Skeletal muscle satellite cell (primary cell): Measurements from ENCODE around the gene TNNI2.
"Not testable (repeated sequence)": the region's sequence is repeated elsewhere in the genome, so short reads cannot be mapped to it uniquely, and the experiment has no call there.

ENCODE experiments used
- H3K27me3 ChIP-seq: 2 replicates; pipeline ENCODE4 v1.7.0; 2013; ENCODE audit warnings: low read length; ENCODE audit not compliant: control insufficient read depth, insufficient read depth
- H3K36me3 ChIP-seq: 2 replicates; pipeline ENCODE4 v1.7.0; 2013; ENCODE audit warnings: mild to moderate bottlenecking, control low read depth, low read length; ENCODE audit not compliant: insufficient read depth
- H3K4me1 ChIP-seq: 2 replicates; pipeline ENCODE4 v1.7.0; 2013; ENCODE audit warnings: low read length; ENCODE audit not compliant: control insufficient read depth, insufficient read depth
- H3K4me2 ChIP-seq: 2 replicates; pipeline ENCODE4 v1.7.0; 2013; ENCODE audit warnings: mild to moderate bottlenecking, low read length
- H3K4me3 ChIP-seq: 2 replicates; pipeline ENCODE4 v1.7.0; 2013; ENCODE audit warnings: low read length
- H3K9ac ChIP-seq: 2 replicates; pipeline ENCODE4 v1.7.0; 2013; ENCODE audit warnings: mild to moderate bottlenecking, low read depth, low read length, moderate library complexity
- H3K9me3 ChIP-seq: replicated peaks from 2 replicates; pipeline ENCODE4 v1.7.0; 2013; ENCODE audit warnings: mild to moderate bottlenecking, control low read depth, low read length

TNNI2 gene

GRCh38 chr11:1812274-1812673 lies 26.5 kb upstream of the TNNI2 start:
- Histone ChIP-seq H3K4me2 (no peak overlapping the region), H3K27me3 (peaks cover 38% of the 10 kb centered on the region), H3K4me3 (no peak overlapping the region), H3K36me3 (no peaks in the 10 kb centered on the region), H3K9me3 (peaks cover 4% of the 10 kb centered on the region), H3K9ac (no peak overlapping the region), H3K4me1 (no peaks in the 10 kb centered on the region)

- Histone ChIP-seq H3K4me1 (no peaks in the 10 kb centered on the region), H3K9ac (no peak overlapping the region), H3K36me3 (no peaks in the 10 kb centered on the region), H3K9me3 (peaks cover 4% of the 10 kb centered on the region), H3K4me2 (no peak overlapping the region), H3K4me3 (no peak overlapping the region), H3K27me3 (peaks cover 40% of the 10 kb centered on the region)
Observed at GRCh38 chr11:1812801-1813200, 26.0 kb upstream of the TNNI2 start.

- peaks cover 39% of the 10 kb centered on the region for H3K27me3 ChIP-seq
- H3K9me3 ChIP-seq, H3K4me3 ChIP-seq, H3K4me2 ChIP-seq, H3K36me3 ChIP-seq, H3K4me1 ChIP-seq, H3K9ac ChIP-seq: not testable (repeated sequence)
Observed at GRCh38 chr11:1813356-1813755, 25.4 kb upstream of the TNNI2 start.

GRCh38 chr11:1814691-1815090 lies 24.1 kb upstream of the TNNI2 start:
- Histone ChIP-seq H3K4me2 (no peak overlapping the region), H3K9me3 (peaks cover 4% of the 10 kb centered on the region), H3K4me1 (no peaks in the 10 kb centered on the region), H3K4me3 (no peak overlapping the region), H3K27me3 (peaks cover 34% of the 10 kb centered on the region), H3K9ac (no peak overlapping the region), H3K36me3 (no peaks in the 10 kb centered on the region)

GRCh38 chr11:1815311-1815710 lies 23.5 kb upstream of the TNNI2 start:
- Histone ChIP-seq H3K4me1 (no peaks in the 10 kb centered on the region), H3K4me3 (no peak overlapping the region), H3K36me3 (no peaks in the 10 kb centered on the region), H3K27me3 (peaks cover 34% of the 10 kb centered on the region), H3K9ac (no peak overlapping the region), H3K4me2 (no peak overlapping the region), H3K9me3 (peaks cover 4% of the 10 kb centered on the region)

GRCh38 chr11:1815751-1816150 lies 23.0 kb upstream of the TNNI2 start:
- Histone ChIP-seq H3K4me1 (no peaks in the 10 kb centered on the region), H3K4me3 (no peak overlapping the region), H3K27me3 (peaks cover 31% of the 10 kb centered on the region), H3K9ac (no peak overlapping the region), H3K9me3 (peaks cover 4% of the 10 kb centered on the region), H3K4me2 (no peak overlapping the region), H3K36me3 (no peaks in the 10 kb centered on the region)

GRCh38 chr11:1817000-1817399 lies 21.8 kb upstream of the TNNI2 start:
- Histone ChIP-seq H3K4me3 (no peak overlapping the region), H3K9ac (no peak overlapping the region), H3K27me3 (peaks cover 30% of the 10 kb centered on the region), H3K4me2 (no peak overlapping the region), H3K9me3 (peaks cover 4% of the 10 kb centered on the region), H3K4me1 (no peaks in the 10 kb centered on the region), H3K36me3 (no peaks in the 10 kb centered on the region)

- Histone ChIP-seq H3K4me1 (no peaks in the 10 kb centered on the region), H3K4me2 (no peak overlapping the region), H3K9ac (no peak overlapping the region), H3K27me3 (peaks cover 26% of the 10 kb centered on the region), H3K4me3 (no peak overlapping the region), H3K9me3 (no peaks in the 10 kb centered on the region), H3K36me3 (no peaks in the 10 kb centered on the region)
Observed at GRCh38 chr11:1817511-1817910, 21.3 kb upstream of the TNNI2 start.

GRCh38 chr11:1819074-1819473 lies 19.7 kb upstream of the TNNI2 start:
- Histone ChIP-seq H3K27me3 (peaks cover 23% of the 10 kb centered on the region), H3K36me3 (no peaks in the 10 kb centered on the region), H3K4me2 (no peak overlapping the region), H3K9me3 (no peaks in the 10 kb centered on the region), H3K4me1 (no peaks in the 10 kb centered on the region), H3K4me3 (no peak overlapping the region), H3K9ac (no peak overlapping the region)

- Histone ChIP-seq H3K27me3 (peaks cover 11% of the 10 kb centered on the region), H3K9me3 (no peaks in the 10 kb centered on the region), H3K9ac (no peak overlapping the region), H3K4me3 (no peak overlapping the region), H3K4me2 (no peak overlapping the region), H3K36me3 (no peaks in the 10 kb centered on the region), H3K4me1 (peaks cover 6% of the 10 kb centered on the region)
Observed at GRCh38 chr11:1820463-1821325, 18.1 kb upstream of the TNNI2 start.

- Histone ChIP-seq H3K9me3 (no peaks in the 10 kb centered on the region), H3K4me2 (no peak overlapping the region), H3K36me3 (no peaks in the 10 kb centered on the region), H3K27me3 (peaks cover 8% of the 10 kb centered on the region), H3K9ac (no peak overlapping the region), H3K4me3 (no peak overlapping the region), H3K4me1 (peaks cover 15% of the 10 kb centered on the region)
Observed at GRCh38 chr11:1821562-1821961, 17.2 kb upstream of the TNNI2 start.
